OCI-LY1 (cell line): Measurements from ENCODE around the gene MICAL2.

Source experiments
- EZH2 ChIP-seq: fragments of 200-600 bp; sonication (generic), shearing (Covaris generic); IDR thresholded peaks from 2 replicates; pipeline ENCODE4 v1.8.0; 2017; ENCODE audit warnings: borderline replicate concordance, mixed run types, mild to moderate bottlenecking, antibody characterized with exemption, low read length, moderate library complexity, mixed read lengths
- TF ChIP-seq, protein P1 (sequence below): fragments of 200-600 bp; sonication (generic), shearing (Covaris generic); IDR thresholded peaks from 2 replicates; pipeline ENCODE4 v1.5.1; 2017; ENCODE audit warnings: mild to moderate bottlenecking, antibody characterized with exemption, low read length, moderate library complexity, mixed read lengths

DNA sequence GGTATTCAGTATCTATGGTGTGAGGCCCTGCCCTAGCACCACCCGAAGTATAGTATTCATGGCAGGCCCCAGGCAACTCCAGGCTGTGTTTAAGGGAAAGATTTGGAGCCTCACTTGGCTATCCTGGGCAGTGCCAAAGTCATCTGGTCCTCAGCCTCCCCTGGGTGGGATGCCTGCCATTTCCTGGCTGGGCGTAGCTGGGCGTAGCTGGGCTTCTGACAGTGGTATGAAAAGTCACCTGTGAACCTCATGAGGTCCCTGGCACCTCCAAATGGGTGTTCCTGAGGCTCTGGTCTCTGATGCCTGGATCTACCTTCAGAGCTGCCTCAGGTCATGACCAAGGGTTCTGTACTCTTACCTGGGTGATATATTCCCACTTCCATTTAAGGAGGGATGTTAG is 154.0 kb downstream of the MICAL2 start:
- TF ChIP-seq, protein P1, sequence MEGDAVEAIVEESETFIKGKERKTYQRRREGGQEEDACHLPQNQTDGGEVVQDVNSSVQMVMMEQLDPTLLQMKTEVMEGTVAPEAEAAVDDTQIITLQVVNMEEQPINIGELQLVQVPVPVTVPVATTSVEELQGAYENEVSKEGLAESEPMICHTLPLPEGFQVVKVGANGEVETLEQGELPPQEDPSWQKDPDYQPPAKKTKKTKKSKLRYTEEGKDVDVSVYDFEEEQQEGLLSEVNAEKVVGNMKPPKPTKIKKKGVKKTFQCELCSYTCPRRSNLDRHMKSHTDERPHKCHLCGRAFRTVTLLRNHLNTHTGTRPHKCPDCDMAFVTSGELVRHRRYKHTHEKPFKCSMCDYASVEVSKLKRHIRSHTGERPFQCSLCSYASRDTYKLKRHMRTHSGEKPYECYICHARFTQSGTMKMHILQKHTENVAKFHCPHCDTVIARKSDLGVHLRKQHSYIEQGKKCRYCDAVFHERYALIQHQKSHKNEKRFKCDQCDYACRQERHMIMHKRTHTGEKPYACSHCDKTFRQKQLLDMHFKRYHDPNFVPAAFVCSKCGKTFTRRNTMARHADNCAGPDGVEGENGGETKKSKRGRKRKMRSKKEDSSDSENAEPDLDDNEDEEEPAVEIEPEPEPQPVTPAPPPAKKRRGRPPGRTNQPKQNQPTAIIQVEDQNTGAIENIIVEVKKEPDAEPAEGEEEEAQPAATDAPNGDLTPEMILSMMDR, result no peak
- no peak for TF ChIP-seq EZH2
